ENCODE data around the gene ARMCX4. TPM values are rescaled to one million over a fixed set of nuclear protein-coding genes. Genes with fewer than 3 reads are reported as not detected.

Gene ARMCX4
- total RNA-seq, 1 experiment from 2014 or later = 14.5 TPM

DNA sequence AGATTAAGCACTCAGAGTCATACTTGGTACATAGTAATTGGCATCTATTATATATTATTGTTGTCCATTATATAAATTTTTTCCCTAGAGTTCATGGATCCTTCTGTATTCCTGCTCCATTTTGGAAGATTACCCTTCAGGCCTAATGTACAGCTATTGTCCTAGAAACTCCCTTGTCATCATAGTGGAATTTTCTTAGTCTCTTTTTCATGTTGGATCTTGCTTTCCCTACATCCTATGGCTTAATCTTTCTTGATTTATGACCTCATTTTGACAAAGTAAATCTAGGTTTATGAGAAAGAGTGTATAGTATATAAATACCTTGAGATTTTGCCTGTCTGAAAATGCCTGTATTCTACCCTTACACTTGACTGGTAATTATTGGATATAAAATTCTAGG is 22.1 kb downstream of the ARMCX4 start (continued):
- TF ChIP-seq, protein P1, sequence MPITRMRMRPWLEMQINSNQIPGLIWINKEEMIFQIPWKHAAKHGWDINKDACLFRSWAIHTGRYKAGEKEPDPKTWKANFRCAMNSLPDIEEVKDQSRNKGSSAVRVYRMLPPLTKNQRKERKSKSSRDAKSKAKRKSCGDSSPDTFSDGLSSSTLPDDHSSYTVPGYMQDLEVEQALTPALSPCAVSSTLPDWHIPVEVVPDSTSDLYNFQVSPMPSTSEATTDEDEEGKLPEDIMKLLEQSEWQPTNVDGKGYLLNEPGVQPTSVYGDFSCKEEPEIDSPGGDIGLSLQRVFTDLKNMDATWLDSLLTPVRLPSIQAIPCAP (CRISPR knock-in tag; IDR thresholded peaks at IDR 0.05) = no peak

DNA sequence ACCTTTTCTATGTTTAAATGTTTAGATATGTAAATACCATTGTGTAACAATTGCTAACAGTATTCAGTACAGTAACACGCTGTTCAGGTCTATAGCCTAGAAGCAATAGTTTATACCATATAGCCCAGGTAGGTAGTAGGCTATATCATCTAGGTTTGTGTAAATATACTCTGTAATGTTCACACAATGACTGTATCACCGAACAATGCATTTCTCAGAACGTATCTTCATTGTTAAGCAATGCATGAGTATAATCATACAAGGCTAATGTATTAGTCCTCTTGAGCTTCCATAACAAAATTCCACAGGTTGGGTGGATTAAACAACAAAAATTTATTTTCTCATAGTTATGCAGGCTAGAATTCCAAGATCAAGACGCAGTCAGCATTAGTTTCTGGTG is 22.7 kb downstream of the ARMCX4 start:
- no peak for TF ChIP-seq USF1 (CRISPR knock-in tag; IDR thresholded peaks at IDR 0.05)
- TF ChIP-seq ZNF219 (CRISPR knock-in tag; IDR thresholded peaks at IDR 0.05; ENCODE audit: borderline replicate concordance) = no peak
- TF ChIP-seq PREB (CRISPR knock-in tag; IDR thresholded peaks at IDR 0.05; ENCODE audit: borderline replicate concordance) = no peak
- no peak for TF ChIP-seq ZNF532 (CRISPR knock-in tag; IDR thresholded peaks at IDR 0.05; ENCODE audit: borderline replicate concordance)
- TF ChIP-seq SMAD4 (CRISPR knock-in tag; IDR thresholded peaks at IDR 0.05) = no peak
- no peak for TF ChIP-seq FOXP1 (CRISPR knock-in tag; IDR thresholded peaks at IDR 0.05; ENCODE audit: borderline replicate concordance)
- TF ChIP-seq ZNF138 (CRISPR knock-in tag; conservative IDR thresholded peaks at IDR 0.05) = no peak
- TF ChIP-seq ESRRA (CRISPR knock-in tag; IDR thresholded peaks at IDR 0.05; ENCODE audit: borderline replicate concordance) = no peak
- no peak for TF ChIP-seq FOXJ3 (CRISPR knock-in tag; IDR thresholded peaks at IDR 0.05; ENCODE audit: borderline replicate concordance)
- no peak for TF ChIP-seq RELA (CRISPR knock-in tag; IDR thresholded peaks at IDR 0.05; ENCODE audit: borderline replicate concordance)
- no peak for TF ChIP-seq JUN (CRISPR knock-in tag; IDR thresholded peaks at IDR 0.05)
- TF ChIP-seq IRF2 (CRISPR knock-in tag; IDR thresholded peaks at IDR 0.05; ENCODE audit: borderline replicate concordance, low read depth) = no peak
- no peak for TF ChIP-seq E2F1 (CRISPR knock-in tag; IDR thresholded peaks at IDR 0.05)
- TF ChIP-seq, protein P2, sequence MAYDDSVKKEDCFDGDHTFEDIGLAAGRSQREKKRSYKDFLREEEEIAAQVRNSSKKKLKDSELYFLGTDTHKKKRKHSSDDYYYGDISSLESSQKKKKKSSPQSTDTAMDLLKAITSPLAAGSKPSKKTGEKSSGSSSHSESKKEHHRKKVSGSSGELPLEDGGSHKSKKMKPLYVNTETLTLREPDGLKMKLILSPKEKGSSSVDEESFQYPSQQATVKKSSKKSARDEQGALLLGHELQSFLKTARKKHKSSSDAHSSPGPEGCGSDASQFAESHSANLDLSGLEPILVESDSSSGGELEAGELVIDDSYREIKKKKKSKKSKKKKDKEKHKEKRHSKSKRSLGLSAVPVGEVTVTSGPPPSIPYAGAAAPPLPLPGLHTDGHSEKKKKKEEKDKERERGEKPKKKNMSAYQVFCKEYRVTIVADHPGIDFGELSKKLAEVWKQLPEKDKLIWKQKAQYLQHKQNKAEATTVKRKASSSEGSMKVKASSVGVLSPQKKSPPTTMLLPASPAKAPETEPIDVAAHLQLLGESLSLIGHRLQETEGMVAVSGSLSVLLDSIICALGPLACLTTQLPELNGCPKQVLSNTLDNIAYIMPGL (CRISPR knock-in tag; IDR thresholded peaks at IDR 0.05) = no peak
- TF ChIP-seq, protein P3, sequence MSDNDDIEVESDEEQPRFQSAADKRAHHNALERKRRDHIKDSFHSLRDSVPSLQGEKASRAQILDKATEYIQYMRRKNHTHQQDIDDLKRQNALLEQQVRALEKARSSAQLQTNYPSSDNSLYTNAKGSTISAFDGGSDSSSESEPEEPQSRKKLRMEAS (CRISPR knock-in tag; IDR thresholded peaks at IDR 0.05) = no peak
- TF ChIP-seq, protein P4, sequence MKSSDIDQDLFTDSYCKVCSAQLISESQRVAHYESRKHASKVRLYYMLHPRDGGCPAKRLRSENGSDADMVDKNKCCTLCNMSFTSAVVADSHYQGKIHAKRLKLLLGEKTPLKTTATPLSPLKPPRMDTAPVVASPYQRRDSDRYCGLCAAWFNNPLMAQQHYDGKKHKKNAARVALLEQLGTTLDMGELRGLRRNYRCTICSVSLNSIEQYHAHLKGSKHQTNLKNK (CRISPR knock-in tag; IDR thresholded peaks at IDR 0.05) = no peak
- no peak for TF ChIP-seq NFATC4 (CRISPR knock-in tag; IDR thresholded peaks at IDR 0.05)
- TF ChIP-seq CREM (CRISPR knock-in tag; IDR thresholded peaks at IDR 0.05) = no peak
- TF ChIP-seq, protein P5, sequence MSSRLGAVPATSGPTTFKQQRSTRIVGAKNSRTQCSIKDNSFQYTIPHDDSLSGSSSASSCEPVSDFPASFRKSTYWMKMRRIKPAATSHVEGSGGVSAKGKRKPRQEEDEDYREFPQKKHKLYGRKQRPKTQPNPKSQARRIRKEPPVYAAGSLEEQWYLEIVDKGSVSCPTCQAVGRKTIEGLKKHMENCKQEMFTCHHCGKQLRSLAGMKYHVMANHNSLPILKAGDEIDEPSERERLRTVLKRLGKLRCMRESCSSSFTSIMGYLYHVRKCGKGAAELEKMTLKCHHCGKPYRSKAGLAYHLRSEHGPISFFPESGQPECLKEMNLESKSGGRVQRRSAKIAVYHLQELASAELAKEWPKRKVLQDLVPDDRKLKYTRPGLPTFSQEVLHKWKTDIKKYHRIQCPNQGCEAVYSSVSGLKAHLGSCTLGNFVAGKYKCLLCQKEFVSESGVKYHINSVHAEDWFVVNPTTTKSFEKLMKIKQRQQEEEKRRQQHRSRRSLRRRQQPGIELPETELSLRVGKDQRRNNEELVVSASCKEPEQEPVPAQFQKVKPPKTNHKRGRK (CRISPR knock-in tag; IDR thresholded peaks at IDR 0.05; ENCODE audit: borderline replicate concordance) = no peak
- TF ChIP-seq, protein P6, sequence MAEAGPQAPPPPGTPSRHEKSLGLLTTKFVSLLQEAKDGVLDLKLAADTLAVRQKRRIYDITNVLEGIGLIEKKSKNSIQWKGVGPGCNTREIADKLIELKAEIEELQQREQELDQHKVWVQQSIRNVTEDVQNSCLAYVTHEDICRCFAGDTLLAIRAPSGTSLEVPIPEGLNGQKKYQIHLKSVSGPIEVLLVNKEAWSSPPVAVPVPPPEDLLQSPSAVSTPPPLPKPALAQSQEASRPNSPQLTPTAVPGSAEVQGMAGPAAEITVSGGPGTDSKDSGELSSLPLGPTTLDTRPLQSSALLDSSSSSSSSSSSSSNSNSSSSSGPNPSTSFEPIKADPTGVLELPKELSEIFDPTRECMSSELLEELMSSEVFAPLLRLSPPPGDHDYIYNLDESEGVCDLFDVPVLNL (CRISPR knock-in tag; IDR thresholded peaks at IDR 0.05; ENCODE audit: borderline replicate concordance, low read depth) = no peak
- Mint-ChIP-seq H3K27ac (no peak overlapping the region), H3K27me3 (ENCODE audit: low read depth) (no peaks in the 10 kb centered on the region), H3K36me3 (peaks cover 8% of the 10 kb centered on the region), H3K4me1 (no peaks in the 10 kb centered on the region), H3K4me3 (no peak overlapping the region), H3K9me3 (no peaks in the 10 kb centered on the region)
- ChIA-PET CTCF (no interaction called here), POLR2A (no interaction called here)
- no peak for DNase-seq (ENCODE audit: low spot score)
- no peak for ATAC-seq

Data from WTC11 (cell line).